NCI-H345 treated with DMSO at 0.1 percent for 48 hours (cell line): ENCODE results near the gene MS4A4E.
"Not testable (repeated sequence)": the region's sequence is repeated elsewhere in the genome, so short reads cannot be mapped to it uniquely, and the experiment has no call there.

Experiments used
- DNase-seq: peaks from one replicate; lab custom pipeline; 2025; ENCODE audit not compliant: unreplicated experiment; lab: John Stamatoyannopoulos, UW

MS4A4E gene

DNA sequence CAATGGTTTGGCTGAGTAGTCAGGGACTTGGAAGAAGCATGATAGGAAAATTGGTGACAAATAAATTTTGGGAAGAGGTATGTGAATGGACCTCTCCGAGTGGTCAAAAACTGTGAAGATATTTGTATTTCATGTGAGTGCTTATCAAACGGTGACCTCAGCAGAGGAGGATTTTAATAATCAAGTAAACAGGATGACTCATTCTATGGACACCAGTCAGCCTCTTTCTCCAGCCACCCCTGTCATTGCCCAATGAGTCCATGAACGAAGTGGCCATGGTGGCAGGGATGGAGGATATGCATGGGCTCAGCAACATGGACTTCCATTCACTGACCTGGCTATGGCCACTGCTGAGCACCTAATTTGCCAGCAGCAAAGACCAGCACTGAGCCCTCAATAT, 21.2 kb downstream of the MS4A4E start:
- no peak for DNase-seq

DNA sequence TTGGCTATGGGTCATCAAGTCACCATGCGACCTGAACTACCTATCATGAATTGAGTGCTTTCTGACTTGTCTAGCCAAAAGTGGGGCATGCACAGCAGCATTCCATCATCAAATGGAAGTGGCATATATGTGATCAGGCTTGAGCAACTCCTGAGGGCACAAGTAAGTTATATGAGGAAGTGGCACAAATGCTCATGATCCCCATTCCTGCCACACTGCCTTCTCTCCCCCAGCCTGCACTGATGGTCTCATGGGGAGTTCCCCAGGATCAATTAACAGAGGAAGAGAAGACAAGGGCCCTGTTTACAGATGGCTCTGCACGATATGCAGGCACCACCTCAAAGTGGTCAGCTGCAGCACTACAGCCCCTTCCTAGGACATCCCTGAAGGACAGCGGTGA, 21.8 kb downstream of the MS4A4E start:
- DNase-seq: no peak

DNA sequence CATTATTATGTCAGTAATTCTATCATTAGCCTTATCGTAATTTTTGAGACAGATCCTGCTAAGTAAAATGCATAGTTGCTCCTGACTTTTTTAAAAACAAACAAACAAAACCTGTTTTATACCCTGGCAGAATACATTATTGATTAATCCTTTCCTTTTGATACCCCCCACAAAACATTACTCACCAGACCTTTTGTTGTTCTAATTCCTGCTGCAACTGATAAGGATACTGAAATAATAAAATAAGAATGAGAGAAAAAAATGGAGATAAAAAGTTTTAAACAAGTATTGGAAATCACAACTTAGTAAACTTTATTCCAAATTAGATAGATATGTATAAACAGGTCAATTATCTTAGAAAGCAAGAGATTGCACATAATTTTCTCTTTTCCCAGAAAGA, 28.6 kb downstream of the MS4A4E start:
- no peak for DNase-seq

DNA sequence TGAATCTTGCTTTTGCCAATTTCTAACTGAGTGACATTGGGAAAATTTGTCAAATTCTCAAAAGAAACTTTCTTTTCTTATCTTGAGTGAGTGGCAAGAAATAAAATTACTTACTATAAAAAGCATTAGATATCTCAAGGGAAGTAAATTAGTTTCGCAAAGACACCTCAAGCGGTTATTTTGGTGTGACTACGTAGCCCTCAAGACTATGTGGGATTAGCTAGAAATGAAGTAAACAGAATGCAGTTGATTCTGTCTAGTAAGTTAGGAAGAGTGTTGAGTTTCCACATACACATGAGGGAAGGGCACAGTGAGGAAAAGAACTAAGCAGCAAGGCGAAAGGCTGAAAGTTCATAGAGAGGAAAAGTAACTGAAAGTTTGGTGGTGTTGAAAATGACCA, 31.7 kb downstream of the MS4A4E start:
- no peak for DNase-seq

DNA sequence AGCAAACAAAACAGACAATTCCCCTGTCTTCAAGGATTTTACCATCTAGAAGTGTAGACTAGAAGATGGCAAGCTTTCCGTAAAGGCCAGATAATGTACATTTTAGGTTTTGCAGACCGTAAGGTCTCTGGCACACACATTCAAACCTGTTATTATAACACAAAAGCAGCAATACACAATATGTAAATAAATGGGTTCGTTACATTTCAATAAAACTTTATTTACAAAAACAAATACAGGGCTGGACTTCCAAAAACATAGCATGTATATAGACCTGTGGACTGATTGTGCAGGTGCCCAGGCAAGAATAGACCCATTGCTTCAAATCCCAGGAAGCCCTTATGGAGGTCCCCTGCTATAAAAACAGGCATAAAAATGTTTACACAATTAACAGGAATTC, 33.0 kb downstream of the MS4A4E start:
- DNase-seq: no peak

DNA sequence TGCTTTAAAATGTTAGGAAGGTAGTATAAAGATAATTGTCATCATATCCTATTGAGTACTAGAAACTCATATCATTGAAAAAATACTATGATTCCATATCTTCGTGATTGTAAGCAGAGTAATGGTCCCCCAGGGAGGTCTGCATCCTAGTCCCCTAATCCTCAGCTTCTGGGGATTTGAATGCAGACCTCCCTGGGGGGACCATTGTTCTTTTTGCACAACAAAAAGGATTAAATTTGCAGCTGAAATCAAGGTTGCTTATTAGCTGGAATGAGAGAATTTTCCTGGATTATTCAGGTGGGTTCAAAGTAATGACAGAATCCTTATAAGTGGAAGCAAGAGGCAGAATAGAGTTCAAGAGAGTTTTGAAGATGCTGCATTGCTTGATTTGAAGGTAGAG, 34.0 kb downstream of the MS4A4E start:
- no peak for DNase-seq

DNA sequence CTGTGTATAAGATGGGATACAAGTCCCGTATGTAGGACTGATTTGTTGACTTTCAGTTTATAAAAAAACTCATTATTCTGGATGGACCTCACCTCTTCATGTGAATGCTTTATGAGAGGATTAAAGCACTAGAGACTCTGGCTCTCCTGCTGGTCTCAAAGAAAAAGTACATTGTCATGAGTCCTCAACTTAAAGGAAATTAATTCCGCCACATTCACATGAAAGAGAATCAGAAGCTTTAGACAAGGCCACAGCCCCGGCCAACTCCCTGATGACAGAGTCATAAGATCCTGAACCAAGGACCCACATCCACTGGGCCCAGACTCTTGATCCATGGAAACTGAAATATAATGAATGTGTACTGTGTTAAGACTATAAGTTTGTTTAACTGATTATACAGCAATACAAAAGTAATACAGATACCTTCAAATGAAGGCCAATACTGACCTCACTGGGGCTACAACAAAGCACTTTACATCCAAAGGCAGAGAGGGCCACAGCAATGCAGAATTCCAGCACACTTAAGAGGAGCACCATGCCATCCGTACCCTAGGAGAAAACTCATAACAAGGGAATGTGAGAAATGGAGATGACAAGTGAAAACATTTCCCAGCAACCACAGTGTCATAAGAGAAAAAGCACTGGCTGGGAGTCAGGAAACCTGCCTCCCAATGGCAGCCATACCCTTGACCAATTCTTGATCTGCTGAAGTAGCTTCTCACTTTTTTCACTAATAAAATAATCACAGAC, 34.6 kb downstream of the MS4A4E start:
- no peak for DNase-seq

DNA sequence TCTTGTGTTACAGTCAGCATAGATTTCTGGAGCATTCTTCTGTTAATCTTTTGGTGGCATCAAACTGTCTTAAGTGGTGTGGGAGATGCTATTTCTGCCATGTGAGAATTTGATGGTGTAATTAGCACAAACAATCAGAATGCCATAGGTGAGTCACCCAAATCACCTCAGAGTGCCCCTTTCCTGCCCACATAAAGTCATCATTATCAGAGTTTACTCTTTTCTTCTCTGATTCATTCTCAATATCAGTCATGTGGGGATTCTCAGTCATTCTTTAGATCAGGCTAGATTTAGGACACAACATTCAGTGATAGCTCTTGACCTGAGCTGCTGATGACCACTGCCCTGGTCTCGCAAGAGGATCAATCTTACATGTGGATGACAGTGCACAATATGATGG, 36.3 kb downstream of the MS4A4E start:
- no peak for DNase-seq

DNA sequence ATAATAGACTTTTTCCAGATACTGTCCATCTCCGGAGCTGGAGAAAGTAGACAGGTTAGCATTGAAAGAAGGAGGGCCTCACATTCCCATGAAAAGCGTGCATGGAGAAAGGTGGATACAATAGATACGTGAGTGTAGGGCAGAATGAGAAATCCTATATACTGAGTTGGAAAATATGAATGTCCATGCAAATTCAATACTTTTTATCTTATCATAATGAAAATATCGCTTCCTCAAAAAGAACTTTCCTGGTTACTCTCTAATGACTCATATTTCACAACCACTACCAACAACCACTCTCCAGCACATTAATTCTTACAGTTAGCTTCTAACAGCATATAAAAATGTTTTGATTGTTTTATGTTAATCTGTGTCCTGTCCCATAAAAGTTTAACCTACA, 38.0 kb downstream of the MS4A4E start:
- no peak for DNase-seq

DNA sequence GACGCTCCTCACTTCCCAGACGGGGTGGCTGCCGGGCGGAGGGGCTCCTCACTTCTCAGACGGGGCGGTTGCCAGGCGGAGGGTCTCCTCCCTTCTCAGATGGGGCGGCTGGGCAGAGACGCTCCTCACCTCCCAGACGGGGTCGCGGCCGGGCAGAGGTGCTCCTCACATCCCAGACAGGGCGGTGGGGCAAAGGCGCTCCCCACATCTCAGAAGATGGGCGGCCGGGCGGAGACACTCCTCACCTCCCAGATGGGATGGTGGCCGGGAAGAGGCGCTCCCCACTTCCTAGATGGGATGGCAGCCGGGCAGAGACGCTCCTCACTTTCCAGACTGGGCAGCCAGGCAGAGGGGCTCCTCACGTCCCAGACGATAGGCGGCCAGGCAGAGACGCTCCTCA, 41.6 kb downstream of the MS4A4E start:
- DNase-seq: not testable (repeated sequence)

DNA sequence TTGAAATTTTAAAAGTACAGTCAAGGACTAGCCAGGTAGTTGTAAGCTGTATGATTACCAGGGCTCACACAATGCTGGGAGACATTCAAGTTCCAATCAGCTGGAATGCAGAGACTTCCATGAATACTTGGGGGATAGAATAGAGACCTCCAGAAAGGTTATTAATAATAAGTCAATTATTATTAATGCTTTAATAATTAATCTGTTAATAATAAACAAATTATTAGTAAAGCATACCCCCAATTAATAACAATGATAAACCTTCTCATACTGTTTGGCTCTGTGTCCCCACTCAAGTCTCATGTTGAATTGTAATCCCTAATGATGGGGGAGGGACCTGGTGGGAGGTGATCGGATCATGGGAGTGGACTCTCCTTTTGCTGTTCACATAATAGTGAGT, 45.5 kb downstream of the MS4A4E start:
- no peak for DNase-seq

DNA sequence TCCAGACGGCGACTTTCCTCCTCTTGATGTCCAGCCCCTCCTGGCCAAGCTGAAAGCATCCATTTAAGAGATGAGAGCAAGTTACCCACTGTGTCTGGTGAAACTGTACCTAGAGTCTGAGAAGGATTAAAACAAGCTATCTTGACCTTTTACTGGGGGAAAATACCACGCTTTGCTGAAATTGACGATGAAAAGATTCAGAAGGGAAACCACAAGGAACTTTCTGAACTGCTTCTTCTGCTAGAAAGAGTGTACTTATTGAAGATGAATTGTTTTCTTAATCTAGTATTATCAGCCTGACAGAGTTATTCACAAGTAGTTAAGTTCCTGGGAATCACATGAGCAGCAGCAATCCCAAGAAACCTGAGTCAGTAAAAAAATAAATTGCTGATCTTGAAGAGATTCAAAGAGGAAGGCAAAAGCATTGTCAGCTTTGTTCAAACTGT, 47.0 kb downstream of the MS4A4E start:
- DNase-seq: no peak

DNA sequence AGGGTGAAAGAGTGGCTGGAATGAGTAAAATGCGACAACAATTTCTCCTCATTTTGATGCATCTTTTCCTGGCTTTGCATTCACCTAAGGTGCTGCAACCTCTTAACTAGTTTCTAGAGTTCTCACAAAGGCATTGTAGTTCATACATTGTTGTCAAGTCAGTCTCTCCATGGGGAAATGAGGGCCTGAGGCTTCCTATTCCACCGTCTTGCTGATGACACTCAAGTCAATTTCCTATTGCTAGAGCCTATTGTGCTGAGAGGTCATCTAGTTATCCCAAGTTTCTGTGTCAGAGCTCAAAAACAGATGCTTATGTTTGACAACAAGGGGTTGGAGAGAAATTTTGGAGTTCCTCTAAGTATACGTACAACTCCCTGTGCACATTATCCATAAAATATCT, 48.4 kb downstream of the MS4A4E start:
- no peak for DNase-seq

DNA sequence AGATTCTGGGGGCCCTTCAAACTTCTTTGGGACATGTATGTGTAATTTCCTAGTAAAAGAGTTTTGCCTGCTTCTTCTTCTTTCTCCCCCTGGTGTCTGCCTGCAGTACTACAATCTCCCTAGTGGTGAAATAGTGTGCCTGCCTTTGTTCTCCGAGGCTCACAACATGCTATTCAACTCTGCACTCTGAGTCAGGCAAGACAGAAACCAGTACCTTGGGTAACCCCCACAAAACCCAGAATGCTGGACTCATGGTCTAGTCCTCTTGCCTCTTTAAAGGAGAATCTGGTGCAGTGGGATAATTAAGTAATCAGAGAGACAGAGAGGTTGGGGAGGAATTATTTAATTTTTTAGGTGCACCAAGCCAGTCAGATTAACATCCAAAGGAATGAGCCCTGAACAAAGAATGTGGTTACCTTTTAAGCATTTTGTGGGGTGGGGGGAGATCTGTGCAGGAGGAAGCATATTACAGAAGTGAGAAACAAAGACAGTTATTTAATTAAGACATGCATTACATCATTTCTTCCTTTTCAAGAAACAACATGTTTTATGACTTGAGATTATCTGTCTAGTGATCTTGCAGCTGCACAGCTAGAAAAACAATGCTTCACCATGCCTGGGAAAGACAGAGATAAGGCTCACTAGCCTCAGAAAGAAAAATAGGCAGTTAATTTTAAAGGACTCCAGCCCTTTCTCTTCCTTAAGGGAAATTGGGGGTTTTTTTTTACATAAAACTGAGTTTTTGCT, 49.1 kb downstream of the MS4A4E start:
- DNase-seq: no peak

DNA sequence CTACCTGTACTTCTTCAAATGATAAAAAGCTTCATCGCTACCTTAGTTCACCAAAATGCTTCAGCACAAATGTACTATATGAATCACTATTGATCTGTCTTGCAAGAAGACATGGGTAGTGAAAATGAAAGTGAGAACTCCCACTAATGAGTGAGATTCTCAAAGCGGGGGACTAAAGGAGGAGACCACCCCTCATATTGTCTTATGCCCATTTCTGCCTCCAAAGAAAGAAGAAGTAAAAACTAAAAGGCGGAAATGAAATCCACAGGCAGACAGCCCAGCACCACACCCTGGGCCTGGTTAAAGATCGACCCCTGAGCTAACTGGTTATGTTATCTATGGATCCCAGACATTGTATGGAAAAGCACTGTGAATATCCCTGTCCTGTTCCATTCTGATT, 50.4 kb downstream of the MS4A4E start:
- not testable (repeated sequence) for DNase-seq

DNA sequence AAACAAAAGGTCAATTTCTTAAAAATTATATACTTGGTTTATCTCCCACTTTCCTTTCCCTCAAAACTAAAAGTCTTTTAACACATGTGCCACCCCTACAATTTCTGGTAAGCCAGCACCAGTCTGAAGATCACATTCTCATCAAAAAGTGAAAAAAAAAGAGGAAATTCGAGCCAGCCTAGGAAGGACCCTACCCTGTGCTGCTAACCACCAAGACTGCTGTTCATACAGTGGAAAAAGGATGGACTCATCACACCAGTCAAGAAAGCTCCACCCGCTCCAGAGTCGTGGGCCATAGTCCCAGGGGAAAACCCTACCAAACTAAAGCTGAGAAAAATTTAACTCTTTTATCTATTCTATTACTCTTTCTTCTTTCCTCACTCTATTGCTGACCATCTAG, 54.5 kb downstream of the MS4A4E start:
- DNase-seq: not testable (repeated sequence)

DNA sequence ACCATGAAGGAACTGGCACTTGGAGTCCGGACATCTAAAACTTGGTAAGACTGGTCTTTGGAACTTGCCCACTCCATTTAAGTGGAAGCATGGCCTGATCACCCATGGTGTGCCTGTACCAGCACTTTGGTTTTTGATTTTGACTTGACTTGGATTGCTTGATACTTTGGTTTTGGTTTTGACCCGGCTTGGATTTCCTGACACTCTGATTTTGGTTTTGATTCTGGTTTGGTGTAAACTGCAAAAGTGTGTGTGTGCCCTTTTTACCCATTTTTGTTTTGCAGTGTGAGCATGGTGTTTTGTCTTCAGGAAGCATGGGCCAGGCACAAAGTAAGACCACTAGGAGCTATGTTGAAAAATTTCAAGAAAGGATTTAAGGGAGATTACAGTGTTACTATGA, 56.8 kb downstream of the MS4A4E start:
- not testable (repeated sequence) for DNase-seq

DNA sequence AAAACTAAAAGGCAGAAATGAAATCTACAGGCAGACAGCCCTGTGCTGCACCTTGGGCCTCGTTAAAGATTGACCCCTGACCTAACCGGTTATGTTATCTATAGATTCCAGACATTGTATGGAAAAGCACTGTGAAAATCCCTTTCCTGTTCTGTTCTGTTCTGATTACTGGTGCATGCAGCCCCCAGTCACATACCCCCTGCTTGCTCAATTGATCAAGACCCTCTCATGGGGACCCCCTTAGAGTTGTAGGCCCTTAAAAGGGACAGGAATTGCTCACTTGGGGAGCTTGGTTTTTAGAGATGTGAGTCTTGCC, 57.5 kb downstream of the MS4A4E start:
- DNase-seq: not testable (repeated sequence)

DNA sequence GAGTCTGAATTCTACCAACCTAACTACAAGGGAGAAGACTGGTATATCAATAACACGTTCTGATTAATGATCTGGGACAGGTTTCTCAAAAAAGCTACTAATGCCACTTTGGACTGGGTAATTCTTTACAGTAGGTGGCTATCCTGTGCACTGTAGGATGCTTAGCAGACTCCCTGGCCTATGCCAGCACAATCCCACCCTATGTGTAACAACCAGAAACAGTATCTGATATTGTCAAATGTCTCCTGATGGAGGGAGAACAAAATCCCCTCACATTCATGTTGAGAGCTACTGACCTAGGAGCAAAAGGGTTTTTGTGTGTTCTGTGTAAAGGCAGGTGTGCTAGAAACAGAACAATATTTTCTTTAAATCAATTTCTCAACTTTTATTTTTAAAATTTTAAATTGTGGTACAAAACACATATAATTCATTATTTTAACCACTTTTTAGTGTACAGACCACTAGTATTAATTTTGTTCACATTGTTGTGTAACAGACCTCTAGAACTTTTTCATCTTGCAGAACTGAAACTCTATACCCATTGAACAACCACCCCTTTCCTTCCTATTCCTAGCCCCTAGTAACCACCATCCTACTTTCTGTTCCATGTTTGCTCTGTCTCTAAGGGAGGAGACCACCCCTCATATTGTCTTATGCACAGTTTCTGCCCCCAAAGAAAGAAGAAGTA, 58.0 kb downstream of the MS4A4E start:
- DNase-seq: no peak

DNA sequence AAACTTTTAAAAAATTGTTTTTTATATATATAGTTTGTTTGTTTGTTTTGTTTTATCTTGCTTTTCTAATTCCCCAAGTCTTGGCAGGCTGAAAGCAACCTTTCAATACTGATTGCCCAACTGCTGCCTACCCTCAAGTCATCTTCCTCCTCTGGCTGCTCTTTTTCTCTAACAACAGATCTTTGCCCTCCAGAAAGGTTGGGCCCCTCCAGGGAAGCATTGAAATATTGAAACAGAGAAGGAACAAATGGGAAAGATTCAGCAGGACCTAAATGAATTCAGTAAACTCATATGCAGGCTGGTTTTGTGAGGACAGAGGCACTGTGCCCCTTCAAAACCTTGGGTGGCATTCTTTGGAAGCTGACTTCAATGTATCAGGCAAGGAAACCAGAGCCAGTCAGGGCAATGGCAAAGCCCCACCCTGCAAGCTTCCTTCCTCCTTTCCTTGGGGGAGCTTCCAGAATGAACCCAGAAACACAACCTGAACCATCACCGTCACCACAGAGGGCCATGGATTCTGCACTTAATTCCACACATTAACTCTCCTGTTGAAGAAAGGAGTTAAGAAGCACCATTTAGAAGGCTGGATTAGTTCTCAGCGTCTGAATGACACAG, 59.2 kb downstream of the MS4A4E start:
- DNase-seq: no peak

DNA sequence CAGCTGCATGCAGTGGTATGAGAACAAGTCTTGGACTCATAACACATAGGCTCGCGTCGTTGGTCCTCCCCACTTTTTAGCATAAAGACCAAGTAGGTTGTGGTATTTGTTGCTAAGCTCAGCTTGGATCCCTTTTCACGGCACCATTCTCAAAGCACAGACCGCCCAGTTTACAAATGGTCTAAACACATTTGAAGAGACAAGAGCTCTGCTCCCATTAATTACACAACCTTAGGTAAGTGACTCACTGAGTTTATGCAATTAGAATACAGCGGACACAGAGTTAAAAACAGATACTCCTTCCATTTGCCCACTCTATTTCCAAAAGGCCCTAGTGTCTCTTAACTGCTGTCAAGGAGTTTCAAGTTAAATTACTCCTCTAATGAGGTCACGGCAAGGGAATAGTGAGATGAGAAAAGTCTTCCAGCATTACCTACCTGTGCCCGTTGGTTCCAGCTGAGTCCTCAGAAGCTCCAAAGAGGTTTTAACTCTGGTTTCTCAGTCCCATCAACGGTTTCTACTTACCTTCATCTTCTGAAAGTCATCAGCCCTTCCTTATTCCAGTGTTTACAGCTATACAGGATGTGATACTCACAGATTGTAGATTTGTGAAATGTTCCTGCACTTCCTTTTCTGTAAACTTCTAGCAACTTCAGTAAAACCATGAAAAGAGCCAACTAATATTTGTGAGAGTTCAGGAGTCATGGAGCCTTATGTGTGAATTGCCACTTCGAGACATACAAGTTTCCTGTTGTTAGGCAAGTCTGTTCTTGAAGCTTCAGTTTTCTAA, 60.2 kb downstream of the MS4A4E start, which contains the start of gene MS4A6A:
Gene MS4A6A, minus strand, starts transcription at position 543 of the 790 bp plus-strand sequence. CDS start 1,356 bp downstream, outside the sequence.
- DNase-seq: no peak
